Measurements from ENCODE around the gene ECI2. TPM values are rescaled to one million over a fixed set of nuclear protein-coding genes. Genes with fewer than 3 reads are reported as not detected.
A peak's percentile ranks its signal among the peaks of the same experiment; 100 is the strongest.

The ECI2 gene
- total RNA-seq, 1 experiment from 2014 or later, result 61.4 TPM

GRCh38 chr6:4067673-4068072 is 67.7 kb downstream of the ECI2 start:
- H3K4me3 Mint-ChIP-seq, result no peak overlapping the region
- ChIA-PET POLR2A (no interaction called here), CTCF (interaction anchor here (1.1 kb wide), 1 partner anchor 12 kb away, joined by 4 read pairs; no protein-coding TSS in a partner anchor)
- no peaks in the 10 kb centered on the region for H3K9me3 Mint-ChIP-seq
- no peaks in the 10 kb centered on the region for H3K27me3 Mint-ChIP-seq (ENCODE audit: low read depth)
- no peak overlapping the region for H3K27ac Mint-ChIP-seq
- no peak for TF ChIP-seq ZNF396 (CRISPR knock-in tag; IDR thresholded peaks at IDR 0.05; ENCODE audit: borderline replicate concordance)
- no peak for TF ChIP-seq TCF7 (CRISPR knock-in tag; IDR thresholded peaks at IDR 0.05; ENCODE audit: low read depth)
- no peak for DNase-seq (ENCODE audit: low spot score)
- ATAC-seq, result no peak
- peaks cover 18% of the 10 kb centered on the region for H3K36me3 Mint-ChIP-seq
- peaks cover 7% of the 10 kb centered on the region for H3K4me1 Mint-ChIP-seq

GRCh38 chr6:4066029-4066755 is 69.2 kb downstream of the ECI2 start:
- ChIA-PET CTCF (no interaction called here), POLR2A (interaction anchor here (1.2 kb wide), 1 partner anchor 88 kb away, joined by 3 read pairs; no protein-coding TSS in a partner anchor)
- Mint-ChIP-seq H3K4me3 (no peak overlapping the region), H3K27ac (peak overlapping the region; percentile 62), H3K36me3 (peaks cover 33% of the 10 kb centered on the region), H3K27me3 (ENCODE audit: low read depth) (no peaks in the 10 kb centered on the region), H3K9me3 (no peaks in the 10 kb centered on the region), H3K4me1 (peaks cover 6% of the 10 kb centered on the region)
- no peak for TF ChIP-seq ZNF263 (CRISPR knock-in tag; IDR thresholded peaks at IDR 0.05; ENCODE audit: low read depth)
- TF ChIP-seq ZNF416 (CRISPR knock-in tag; IDR thresholded peaks at IDR 0.05), result no peak
- TF ChIP-seq ZNF121 (CRISPR knock-in tag; IDR thresholded peaks at IDR 0.05), result no peak
- no peak for TF ChIP-seq FOXJ3 (CRISPR knock-in tag; IDR thresholded peaks at IDR 0.05; ENCODE audit: borderline replicate concordance)
- TF ChIP-seq NR2C2 (CRISPR knock-in tag; IDR thresholded peaks at IDR 0.05), result no peak
- TF ChIP-seq ZMAT4 (CRISPR knock-in tag; IDR thresholded peaks at IDR 0.05), result no peak
- ATAC-seq, result no peak
- no peak for DNase-seq (ENCODE audit: low spot score)

Other genes starting within 250 kb of the ECI2 start
- gene FAM217A, start 56.4 kb downstream of the ECI2 start, total RNA-seq (2021), result not detected in 3 replicates